ENCODE measurements around the gene MYOM3.

- TF ChIP-seq CTCF (conservative IDR thresholded peaks at IDR 0.05) (no peak), ZFX (IDR thresholded peaks at IDR 0.05) (no peak)
Measured at GRCh38 chr1:24067978-24068377, 44.0 kb downstream of the MYOM3 start.
